GM23338 (cell line): ENCODE results near the gene GTSE1.

Experiments
- CREB1 ChIP-seq: fragments of 250-450 bp; sonication (Bioruptor Pico); IDR thresholded peaks from 2 replicates; pipeline ENCODE4 v1.5.0; 2020; ENCODE audit warnings: low read depth, mild to moderate bottlenecking, moderate library complexity
- EZH2 ChIP-seq: fragments of 200-600 bp; sonication (generic); IDR thresholded peaks from one replicate; pipeline ENCODE4 v1.8.0; 2017; ENCODE audit warnings: antibody characterized with exemption, mild to moderate bottlenecking, low read depth; ENCODE audit not compliant: unreplicated experiment
- EZH2phosphoT487 ChIP-seq: fragments of 200-600 bp; sonication (generic); IDR thresholded peaks from one replicate; pipeline ENCODE4 v1.8.1; 2018; ENCODE audit warnings: antibody characterized with exemption; ENCODE audit not compliant: unreplicated experiment
- POLR2AphosphoS5 ChIP-seq: IDR thresholded peaks from 2 replicates; pipeline ENCODE4 v1.6.1; 2016; ENCODE audit warnings: antibody characterized with exemption, low read depth
- TF ChIP-seq, protein P1 (sequence below), 2 experiments: fragments of 200-600 bp in 1 of 2; sonication (generic) in 1 of 2; conservative IDR thresholded peaks; 2 replicates each; pipeline versions ENCODE4 v1.5.1 to v1.6.1; 2016 to 2017; ENCODE audit warnings: antibody characterized with exemption in 2 of 2, low read depth in 2 of 2, mild to moderate bottlenecking in 2 of 2, moderate library complexity in 1 of 2
- TF ChIP-seq, protein P2 (sequence below): IDR thresholded peaks from one replicate; pipeline ENCODE4 v1.6.1; 2018; ENCODE audit warnings: antibody characterized with exemption; ENCODE audit not compliant: unreplicated experiment

- TF ChIP-seq, protein P1, sequence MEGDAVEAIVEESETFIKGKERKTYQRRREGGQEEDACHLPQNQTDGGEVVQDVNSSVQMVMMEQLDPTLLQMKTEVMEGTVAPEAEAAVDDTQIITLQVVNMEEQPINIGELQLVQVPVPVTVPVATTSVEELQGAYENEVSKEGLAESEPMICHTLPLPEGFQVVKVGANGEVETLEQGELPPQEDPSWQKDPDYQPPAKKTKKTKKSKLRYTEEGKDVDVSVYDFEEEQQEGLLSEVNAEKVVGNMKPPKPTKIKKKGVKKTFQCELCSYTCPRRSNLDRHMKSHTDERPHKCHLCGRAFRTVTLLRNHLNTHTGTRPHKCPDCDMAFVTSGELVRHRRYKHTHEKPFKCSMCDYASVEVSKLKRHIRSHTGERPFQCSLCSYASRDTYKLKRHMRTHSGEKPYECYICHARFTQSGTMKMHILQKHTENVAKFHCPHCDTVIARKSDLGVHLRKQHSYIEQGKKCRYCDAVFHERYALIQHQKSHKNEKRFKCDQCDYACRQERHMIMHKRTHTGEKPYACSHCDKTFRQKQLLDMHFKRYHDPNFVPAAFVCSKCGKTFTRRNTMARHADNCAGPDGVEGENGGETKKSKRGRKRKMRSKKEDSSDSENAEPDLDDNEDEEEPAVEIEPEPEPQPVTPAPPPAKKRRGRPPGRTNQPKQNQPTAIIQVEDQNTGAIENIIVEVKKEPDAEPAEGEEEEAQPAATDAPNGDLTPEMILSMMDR (conservative IDR thresholded peaks at IDR 0.05; ENCODE audit: low read depth in 2 of 2) = no peak
- TF ChIP-seq, protein P2, sequence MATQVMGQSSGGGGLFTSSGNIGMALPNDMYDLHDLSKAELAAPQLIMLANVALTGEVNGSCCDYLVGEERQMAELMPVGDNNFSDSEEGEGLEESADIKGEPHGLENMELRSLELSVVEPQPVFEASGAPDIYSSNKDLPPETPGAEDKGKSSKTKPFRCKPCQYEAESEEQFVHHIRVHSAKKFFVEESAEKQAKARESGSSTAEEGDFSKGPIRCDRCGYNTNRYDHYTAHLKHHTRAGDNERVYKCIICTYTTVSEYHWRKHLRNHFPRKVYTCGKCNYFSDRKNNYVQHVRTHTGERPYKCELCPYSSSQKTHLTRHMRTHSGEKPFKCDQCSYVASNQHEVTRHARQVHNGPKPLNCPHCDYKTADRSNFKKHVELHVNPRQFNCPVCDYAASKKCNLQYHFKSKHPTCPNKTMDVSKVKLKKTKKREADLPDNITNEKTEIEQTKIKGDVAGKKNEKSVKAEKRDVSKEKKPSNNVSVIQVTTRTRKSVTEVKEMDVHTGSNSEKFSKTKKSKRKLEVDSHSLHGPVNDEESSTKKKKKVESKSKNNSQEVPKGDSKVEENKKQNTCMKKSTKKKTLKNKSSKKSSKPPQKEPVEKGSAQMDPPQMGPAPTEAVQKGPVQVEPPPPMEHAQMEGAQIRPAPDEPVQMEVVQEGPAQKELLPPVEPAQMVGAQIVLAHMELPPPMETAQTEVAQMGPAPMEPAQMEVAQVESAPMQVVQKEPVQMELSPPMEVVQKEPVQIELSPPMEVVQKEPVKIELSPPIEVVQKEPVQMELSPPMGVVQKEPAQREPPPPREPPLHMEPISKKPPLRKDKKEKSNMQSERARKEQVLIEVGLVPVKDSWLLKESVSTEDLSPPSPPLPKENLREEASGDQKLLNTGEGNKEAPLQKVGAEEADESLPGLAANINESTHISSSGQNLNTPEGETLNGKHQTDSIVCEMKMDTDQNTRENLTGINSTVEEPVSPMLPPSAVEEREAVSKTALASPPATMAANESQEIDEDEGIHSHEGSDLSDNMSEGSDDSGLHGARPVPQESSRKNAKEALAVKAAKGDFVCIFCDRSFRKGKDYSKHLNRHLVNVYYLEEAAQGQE = no peak
- TF ChIP-seq EZH2 = no peak
- no peak for TF ChIP-seq POLR2AphosphoS5
- no peak for TF ChIP-seq EZH2phosphoT487
- no peak for TF ChIP-seq CREB1
These were observed 17.7 kb upstream of the GTSE1 start for GRCh38 chr22:46278656-46279645.
